Chondrocyte (in vitro differentiated cells): Measurements from ENCODE around the gene LENG1. TPM values are rescaled to one million over a fixed set of nuclear protein-coding genes. Genes with fewer than 3 reads are reported as not detected.

Experiments
- DNase-seq: peaks from one replicate; pipeline ENCODE4 v3.0.0; 2021; ENCODE audit warnings: mixed read lengths, low spot score
- H3K27ac Mint-ChIP-seq: one replicate; pipeline ENCODE4 v1.8.0; 2021; ENCODE audit warnings: mild to moderate bottlenecking, moderate library complexity, mixed read lengths; ENCODE audit not compliant: unreplicated experiment
- H3K27me3 Mint-ChIP-seq: 2 replicates; pipeline ENCODE4 v1.8.0; 2021; ENCODE audit warnings: low read depth, mixed read lengths
- H3K36me3 Mint-ChIP-seq: 2 replicates; pipeline ENCODE4 v1.8.0; 2021; ENCODE audit warnings: low read depth, mixed read lengths
- H3K4me1 Mint-ChIP-seq: 2 replicates; pipeline ENCODE4 v1.8.0; 2021; ENCODE audit warnings: low read depth, mild to moderate bottlenecking, mixed read lengths
- H3K4me3 Mint-ChIP-seq: one replicate; pipeline ENCODE4 v1.8.0; 2021; ENCODE audit warnings: mild to moderate bottlenecking, moderate library complexity, mixed read lengths; ENCODE audit not compliant: unreplicated experiment
- H3K9me3 Mint-ChIP-seq: 2 replicates; pipeline ENCODE4 v1.8.0; 2021; ENCODE audit warnings: low read depth, mixed read lengths
- total RNA-seq: library from RNA; stranded (reverse); gene quantifications from 3 replicates; pipeline ENCODE4 v1.2.1, GENCODE V29; 2021
- TF ChIP-seq, protein P1 (sequence below): fragments of 200-600 bp; sonication (generic); IDR thresholded peaks from 2 replicates; pipeline ENCODE4 v1.5.0; 2021; ENCODE audit warnings: antibody characterized with exemption, mild to moderate bottlenecking, moderate library complexity

LENG1 gene
- total RNA-seq, 1 donor from 2014 or later, result 6.0 TPM

- H3K27ac Mint-ChIP-seq, result no peak overlapping the region
- H3K36me3 Mint-ChIP-seq, result peaks cover 22% of the 10 kb centered on the region
- peaks cover 44% of the 10 kb centered on the region for H3K4me1 Mint-ChIP-seq
- no peaks in the 10 kb centered on the region for H3K27me3 Mint-ChIP-seq
- no peak for DNase-seq
- TF ChIP-seq, protein P1, sequence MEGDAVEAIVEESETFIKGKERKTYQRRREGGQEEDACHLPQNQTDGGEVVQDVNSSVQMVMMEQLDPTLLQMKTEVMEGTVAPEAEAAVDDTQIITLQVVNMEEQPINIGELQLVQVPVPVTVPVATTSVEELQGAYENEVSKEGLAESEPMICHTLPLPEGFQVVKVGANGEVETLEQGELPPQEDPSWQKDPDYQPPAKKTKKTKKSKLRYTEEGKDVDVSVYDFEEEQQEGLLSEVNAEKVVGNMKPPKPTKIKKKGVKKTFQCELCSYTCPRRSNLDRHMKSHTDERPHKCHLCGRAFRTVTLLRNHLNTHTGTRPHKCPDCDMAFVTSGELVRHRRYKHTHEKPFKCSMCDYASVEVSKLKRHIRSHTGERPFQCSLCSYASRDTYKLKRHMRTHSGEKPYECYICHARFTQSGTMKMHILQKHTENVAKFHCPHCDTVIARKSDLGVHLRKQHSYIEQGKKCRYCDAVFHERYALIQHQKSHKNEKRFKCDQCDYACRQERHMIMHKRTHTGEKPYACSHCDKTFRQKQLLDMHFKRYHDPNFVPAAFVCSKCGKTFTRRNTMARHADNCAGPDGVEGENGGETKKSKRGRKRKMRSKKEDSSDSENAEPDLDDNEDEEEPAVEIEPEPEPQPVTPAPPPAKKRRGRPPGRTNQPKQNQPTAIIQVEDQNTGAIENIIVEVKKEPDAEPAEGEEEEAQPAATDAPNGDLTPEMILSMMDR, result no peak
- no peaks in the 10 kb centered on the region for H3K9me3 Mint-ChIP-seq
- H3K4me3 Mint-ChIP-seq, result no peak overlapping the region
Observed at GRCh38 chr19:54141356-54141755, 18.2 kb downstream of the LENG1 start.

DNA sequence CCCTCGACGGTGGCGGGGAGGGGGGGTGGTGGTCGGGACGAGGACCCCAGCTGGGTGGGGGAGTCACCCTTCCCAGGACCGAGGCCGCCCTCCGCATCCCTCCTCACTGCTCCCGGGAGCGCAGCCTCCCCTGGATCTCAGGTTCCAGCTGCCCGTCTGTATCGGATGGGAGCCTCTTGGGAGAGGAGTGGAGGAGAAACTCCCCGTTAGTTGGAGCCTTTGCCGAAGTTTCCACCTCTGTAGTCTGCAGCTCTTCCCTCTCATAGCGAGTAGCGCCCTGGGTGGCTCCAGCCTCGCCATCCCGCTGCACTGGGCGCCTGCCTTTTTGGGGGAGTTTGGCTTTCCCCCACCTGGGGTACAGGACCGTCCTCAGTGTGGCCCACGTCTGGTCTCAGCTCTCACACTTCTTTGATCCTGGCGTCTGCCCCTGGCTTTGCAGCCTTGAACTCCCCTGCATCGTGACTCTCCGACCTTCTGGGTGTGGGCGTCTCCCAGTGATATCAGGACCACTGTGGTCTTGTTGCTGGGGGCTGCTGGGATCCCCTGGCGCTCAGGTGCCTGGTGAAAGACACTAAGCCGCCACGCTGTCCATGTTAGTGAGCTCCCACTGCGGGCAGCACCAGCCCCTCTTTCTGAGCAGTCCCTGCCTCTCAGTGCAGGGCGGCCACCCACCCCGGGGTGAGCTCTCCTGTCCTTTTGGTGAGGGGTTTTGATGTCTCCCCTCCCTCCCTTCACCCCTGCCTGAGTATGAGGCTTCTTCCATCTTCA, 20.8 kb downstream of the LENG1 start:
- no peak for DNase-seq
- H3K4me1 Mint-ChIP-seq, result peaks cover 51% of the 10 kb centered on the region
- peak overlapping the region; percentile 81 for H3K4me3 Mint-ChIP-seq
- H3K9me3 Mint-ChIP-seq, result no peaks in the 10 kb centered on the region
- TF ChIP-seq, protein P1, result no peak
- peaks cover 7% of the 10 kb centered on the region for H3K36me3 Mint-ChIP-seq
- H3K27me3 Mint-ChIP-seq, result peaks cover 4% of the 10 kb centered on the region
- peak overlapping the region; percentile 92 for H3K27ac Mint-ChIP-seq

DNA sequence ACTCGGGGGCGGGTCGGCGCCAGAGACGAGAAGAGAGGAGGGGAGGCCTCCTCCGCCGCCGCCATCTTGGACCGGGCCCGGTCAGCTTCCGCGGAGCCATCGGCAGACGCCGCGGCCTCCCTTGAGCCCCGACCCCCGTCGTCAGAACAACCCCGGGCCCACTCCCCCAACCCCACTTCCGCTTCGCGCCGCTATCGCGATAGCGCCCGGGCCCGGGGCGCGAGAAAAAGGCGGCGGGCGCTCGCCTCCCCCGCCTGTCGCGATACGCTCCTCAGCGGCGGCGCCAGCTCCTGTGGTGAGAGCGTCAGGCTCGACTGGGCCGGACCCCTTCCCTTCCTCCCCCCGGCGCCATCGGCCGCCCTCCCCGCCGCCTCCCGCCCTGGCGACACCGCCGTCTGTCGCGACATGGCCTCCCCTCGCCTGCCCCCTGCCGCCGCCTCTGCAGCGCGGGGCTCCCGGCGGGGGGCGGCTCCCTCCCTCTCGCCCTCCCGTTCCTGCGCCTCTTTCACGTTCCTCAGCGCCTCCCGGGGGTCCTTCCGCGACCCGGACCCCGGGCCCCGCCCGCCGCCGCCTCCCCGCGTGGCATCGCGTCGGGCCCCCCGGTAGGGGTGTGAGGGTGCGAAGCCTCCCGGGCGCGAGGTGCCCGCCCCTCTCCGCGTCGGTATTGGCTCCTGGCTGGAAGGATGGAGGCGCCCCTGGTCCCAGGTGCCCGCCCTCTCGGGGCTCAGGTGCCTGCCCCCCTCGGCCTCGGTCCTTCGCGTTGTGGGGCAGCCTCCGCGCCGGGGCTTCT, 21.6 kb downstream of the LENG1 start, which contains the start of gene CNOT3:
Gene CNOT3 (plus strand): TSS at position 64 of the 790 bp plus-strand sequence. CDS start 5,217 bp downstream, outside the sequence.
- H3K4me1 Mint-ChIP-seq, result peaks cover 51% of the 10 kb centered on the region
- H3K27ac Mint-ChIP-seq, result peak within 1 kb of the TSS; percentile 93
- peak within 1 kb of the TSS; percentile 81 for H3K4me3 Mint-ChIP-seq

DNA sequence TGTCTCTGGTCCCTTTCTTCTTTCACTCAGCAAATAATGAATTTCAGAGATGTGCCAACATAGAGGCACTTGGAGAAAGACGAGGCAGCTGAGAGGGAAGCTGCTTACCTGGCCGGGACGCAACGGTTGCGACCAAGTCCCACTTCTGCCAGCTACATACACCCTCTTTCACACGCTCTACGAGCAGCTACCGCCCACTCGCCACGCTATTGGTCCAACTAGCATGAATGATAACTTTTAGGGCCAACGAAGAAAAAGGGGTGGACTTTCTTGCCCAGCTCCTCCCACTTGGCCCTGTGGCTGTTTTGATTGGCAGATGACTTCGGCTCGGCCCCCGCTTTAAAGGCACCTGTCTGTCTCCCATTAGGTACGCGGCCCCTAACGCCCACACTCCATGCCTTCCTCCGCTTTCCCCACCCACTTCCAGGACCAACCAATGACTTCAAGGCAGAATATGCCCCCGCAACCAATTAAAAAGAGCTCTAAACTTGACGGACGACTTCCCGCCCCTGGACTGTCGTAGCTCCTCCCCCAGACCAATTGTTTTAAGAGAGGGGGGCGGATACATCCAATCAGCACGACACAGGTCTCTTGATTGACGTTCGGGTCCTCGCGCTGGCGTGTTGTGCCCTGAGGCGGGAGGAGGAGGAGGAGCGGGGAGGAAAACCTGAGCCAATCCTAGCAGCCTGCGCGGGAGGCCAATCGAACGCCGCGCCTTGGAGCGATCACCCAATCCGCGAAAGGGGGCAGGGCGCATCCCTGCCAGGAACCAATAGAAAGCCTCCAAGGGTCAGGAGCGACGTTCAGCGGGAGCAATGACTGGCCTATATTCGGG, 22.4 kb downstream of the LENG1 start:
- Mint-ChIP-seq H3K9me3 (no peaks in the 10 kb centered on the region), H3K27ac (peak overlapping the region; percentile 93), H3K4me3 (peak overlapping the region; percentile 81), H3K27me3 (peaks cover 4% of the 10 kb centered on the region), H3K36me3 (no peaks in the 10 kb centered on the region), H3K4me1 (peaks cover 46% of the 10 kb centered on the region)
- TF ChIP-seq, protein P1, result no peak
- DNase-seq, result peak; percentile 100

More for the DNA sequence above, 21.6 kb downstream of the LENG1 start, which contains the start of gene CNOT3:
- H3K27me3 Mint-ChIP-seq, result peaks cover 4% of the 10 kb centered on the region
- TF ChIP-seq, protein P1, result peak; percentile 63
- H3K36me3 Mint-ChIP-seq, result peaks cover under 1% of the 10 kb centered on the region
- H3K9me3 Mint-ChIP-seq, result no peaks in the 10 kb centered on the region
- no peak for DNase-seq
